ENCODE data around the gene GPR35. TPM values are rescaled to one million over a fixed set of nuclear protein-coding genes. Genes with fewer than 3 reads are reported as not detected.

Gene GPR35
- polyA plus RNA-seq, 1 of the 3 experiments (the other 2 are of a cell fraction): 1.2 TPM

GRCh38 chr2:240632306-240632721, 7.0 kb downstream of the GPR35 start:
- H3K9me2 ChIP-seq: no peaks in the 10 kb centered on the region
- no peaks in the 10 kb centered on the region for H4K20me1 ChIP-seq (ENCODE audit: insufficient read depth)
- H2AFZ ChIP-seq (ENCODE audit: low read depth): no peak overlapping the region
- H3K4me2 ChIP-seq: no peak overlapping the region
- TF ChIP-seq JUND (IDR thresholded peaks at IDR 0.05): no peak
- no peak for TF ChIP-seq EZH2phosphoT487 (IDR thresholded peaks at IDR 0.05; ENCODE audit: borderline replicate concordance, low read depth)
- no peak for TF ChIP-seq CTCF (IDR thresholded peaks at IDR 0.05)
- no peak for TF ChIP-seq USF2 (IDR thresholded peaks at IDR 0.05; ENCODE audit: borderline replicate concordance, low read depth, low read length)
- H3K9me3 ChIP-seq: no peaks in the 10 kb centered on the region
- no peak overlapping the region for H3K27ac ChIP-seq (ENCODE audit: low read depth in 2 of 2, low read length in 1 of 2)
- no peaks in the 10 kb centered on the region for H3F3A ChIP-seq (replicated peaks; ENCODE audit: insufficient read depth)
- ChIA-PET CTCF (no interaction called here), POLR2A (no interaction called here)
- no peak overlapping the region for H3K4me3 ChIP-seq (ENCODE audit: low read depth in 2 of 2, low read length in 1 of 2)
- peak; percentile 9 for DNase-seq
- no peaks in the 10 kb centered on the region for H3K27me3 ChIP-seq (ENCODE audit: insufficient read depth)
- no CpG with 5 or more reads among the region's 1 CpG for WGBS (ENCODE audit: low lambda C conversion rate)
- H3K4me1 ChIP-seq (ENCODE audit: control insufficient read depth in 1 of 2, insufficient read depth in 2 of 2, low read depth in 1 of 2, low read length in 1 of 2): no peaks in the 10 kb centered on the region
- H3K36me3 ChIP-seq (replicated peaks in 1 of 2; ENCODE audit: control insufficient read depth in 1 of 2, insufficient read depth in 2 of 2, low read length in 1 of 2): no peaks in the 10 kb centered on the region
- no peaks in the 10 kb centered on the region for H3K79me2 ChIP-seq (ENCODE audit: insufficient read depth)
- H3K9ac ChIP-seq: no peak overlapping the region

- ChIA-PET CTCF (no interaction called here), POLR2A (no interaction called here)
- Histone ChIP-seq H3K4me3 (ENCODE audit: low read depth in 2 of 2, low read length in 1 of 2) (no peak overlapping the region), H3K4me2 (no peak overlapping the region), H3K27ac (ENCODE audit: low read depth in 2 of 2, low read length in 1 of 2) (no peak overlapping the region), H3K36me3 (replicated peaks in 1 of 2; ENCODE audit: control insufficient read depth in 1 of 2, insufficient read depth in 2 of 2, low read length in 1 of 2) (no peaks in the 10 kb centered on the region), H2AFZ (ENCODE audit: low read depth) (no peak overlapping the region), H3K27me3 (ENCODE audit: insufficient read depth) (no peaks in the 10 kb centered on the region), H3K79me2 (ENCODE audit: insufficient read depth) (no peaks in the 10 kb centered on the region), H3K4me1 (ENCODE audit: control insufficient read depth in 1 of 2, insufficient read depth in 2 of 2, low read depth in 1 of 2, low read length in 1 of 2) (no peaks in the 10 kb centered on the region), H4K20me1 (ENCODE audit: insufficient read depth) (no peaks in the 10 kb centered on the region), H3K9ac (no peak overlapping the region), H3F3A (replicated peaks; ENCODE audit: insufficient read depth) (no peaks in the 10 kb centered on the region), H3K9me3 (no peaks in the 10 kb centered on the region), H3K9me2 (no peaks in the 10 kb centered on the region)
- peak; percentile 15 for DNase-seq
- 0% methylated on average over 2 of the region's 6 CpGs for WGBS (ENCODE audit: low lambda C conversion rate)
- TF ChIP-seq SIN3A (IDR thresholded peaks at IDR 0.05; ENCODE audit: borderline replicate concordance, low read depth, low read length): no peak
Measured at GRCh38 chr2:240635121-240635997, 10.1 kb downstream of the GPR35 start.

GRCh38 chr2:240635998-240636547, 10.8 kb downstream of the GPR35 start:
- Histone ChIP-seq H3K27ac (ENCODE audit: low read depth in 2 of 2, low read length in 1 of 2) (no peak overlapping the region), H3K9me3 (no peaks in the 10 kb centered on the region), H3K9ac (no peak overlapping the region), H3K4me3 (ENCODE audit: low read depth in 2 of 2, low read length in 1 of 2) (no peak overlapping the region), H3K36me3 (replicated peaks in 1 of 2; ENCODE audit: control insufficient read depth in 1 of 2, insufficient read depth in 2 of 2, low read length in 1 of 2) (no peaks in the 10 kb centered on the region), H3K4me1 (ENCODE audit: control insufficient read depth in 1 of 2, insufficient read depth in 2 of 2, low read depth in 1 of 2, low read length in 1 of 2) (no peaks in the 10 kb centered on the region), H3K27me3 (ENCODE audit: insufficient read depth) (no peaks in the 10 kb centered on the region), H3K4me2 (no peak overlapping the region), H2AFZ (ENCODE audit: low read depth) (no peak overlapping the region), H3K9me2 (no peaks in the 10 kb centered on the region), H3K79me2 (ENCODE audit: insufficient read depth) (no peaks in the 10 kb centered on the region), H4K20me1 (ENCODE audit: insufficient read depth) (no peaks in the 10 kb centered on the region), H3F3A (replicated peaks; ENCODE audit: insufficient read depth) (no peaks in the 10 kb centered on the region)
- no peak for DNase-seq
- ChIA-PET CTCF (interaction anchor here (0.8 kb wide), 1 partner anchor 204 kb away, joined by 3 read pairs; no protein-coding TSS in a partner anchor), POLR2A (no interaction called here)
- 32% methylated on average over 3 of the region's 3 CpGs for WGBS (ENCODE audit: low lambda C conversion rate)
- TF ChIP-seq TCF12 (IDR thresholded peaks at IDR 0.05) (no peak), FOXM1 (IDR thresholded peaks at IDR 0.05; ENCODE audit: low read depth) (no peak), PBX3 (IDR thresholded peaks at IDR 0.05) (no peak), GABPA (IDR thresholded peaks at IDR 0.05; ENCODE audit: low read depth) (no peak), USF2 (IDR thresholded peaks at IDR 0.05; ENCODE audit: borderline replicate concordance, low read depth, low read length) (no peak), CHD2 (IDR thresholded peaks at IDR 0.05; ENCODE audit: low read length, partially characterized antibody) (no peak), NFIC (IDR thresholded peaks at IDR 0.05; ENCODE audit: borderline replicate concordance) (no peak), GATA2 (CRISPR knock-in tag; IDR thresholded peaks at IDR 0.05) (no peak), SIN3A (IDR thresholded peaks at IDR 0.05; ENCODE audit: borderline replicate concordance, low read depth, low read length) (no peak), EZH2phosphoT487 (IDR thresholded peaks at IDR 0.05; ENCODE audit: borderline replicate concordance, low read depth) (no peak), JUND (IDR thresholded peaks at IDR 0.05) (no peak)

Data from SK-N-SH (cell line).